ENCODE results near the gene TMCC2.

The TMCC2 gene

GRCh38 chr1:205306929-205307566, 79.3 kb downstream of the TMCC2 start:
- no peak for DNase-seq

GRCh38 chr1:205309741-205310140, 82.0 kb downstream of the TMCC2 start:
- DNase-seq = no peak

- DNase-seq = no peak
Measured at GRCh38 chr1:205310976-205311704, 83.4 kb downstream of the TMCC2 start.

DNA sequence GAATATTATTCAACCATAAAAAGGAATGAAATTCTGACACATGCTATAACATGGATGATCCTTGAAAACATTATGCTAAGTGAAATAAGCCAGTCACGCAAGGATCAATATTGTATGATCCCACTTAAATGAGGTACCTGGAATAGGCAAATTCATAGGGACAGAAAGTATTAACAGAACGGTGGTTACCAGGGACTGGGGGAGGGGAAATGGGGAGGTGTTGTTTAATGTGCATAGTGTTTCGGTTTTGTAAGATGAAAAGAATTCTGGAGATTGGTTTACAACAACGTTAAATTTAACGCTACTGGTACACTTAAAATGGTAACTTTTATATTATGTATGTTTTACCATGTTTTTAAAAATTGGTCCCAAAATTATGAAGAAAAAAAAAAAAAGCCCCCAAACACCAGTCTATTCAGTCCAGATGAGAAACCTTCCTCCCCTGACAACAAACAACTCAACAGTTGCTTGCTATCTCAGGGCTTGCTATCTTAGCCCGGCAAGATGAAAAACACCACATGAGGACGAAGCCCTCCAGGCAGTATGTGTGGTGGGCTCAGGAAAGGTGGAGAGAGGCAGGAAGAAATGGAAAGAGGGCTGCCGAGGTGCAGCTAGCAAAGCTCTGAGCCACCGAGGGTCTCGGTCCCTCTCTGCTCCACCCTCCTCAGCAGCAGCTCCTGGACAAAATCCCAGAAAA, 85.3 kb downstream of the TMCC2 start:
- DNase-seq = no peak

- no peak for DNase-seq
Measured at GRCh38 chr1:205313563-205314308, 86.0 kb downstream of the TMCC2 start.

DNA sequence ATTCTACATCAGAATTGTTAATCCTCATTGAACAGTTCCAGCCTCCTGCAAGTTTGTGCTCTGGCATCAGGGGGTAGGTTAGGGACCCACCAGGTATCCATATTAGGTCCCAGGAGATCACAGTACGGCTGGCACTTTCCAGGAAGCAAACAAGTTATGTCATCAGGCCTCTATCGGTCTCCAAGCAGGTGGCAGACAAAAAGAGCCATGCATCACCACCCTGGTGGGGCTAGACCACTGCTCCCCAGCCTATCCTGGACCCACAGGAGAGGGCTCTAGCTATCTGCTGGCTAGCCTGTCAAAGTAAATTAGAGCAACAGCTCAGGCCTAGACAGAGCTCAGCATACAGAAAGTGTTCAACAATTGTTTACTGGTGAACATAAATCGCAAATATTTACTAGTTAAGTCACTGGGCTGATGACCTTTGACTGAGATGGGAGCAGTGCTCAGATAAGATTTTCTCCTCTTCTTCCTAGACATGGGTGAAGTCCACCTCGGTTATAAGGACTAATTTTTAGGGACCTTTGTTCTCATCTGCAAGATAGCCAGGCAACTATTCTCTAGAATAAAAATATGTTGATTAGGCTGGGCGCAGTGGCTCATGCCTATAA, 87.4 kb downstream of the TMCC2 start:
- DNase-seq = no peak

- DNase-seq = no peak
Measured at GRCh38 chr1:205316161-205316566, 88.4 kb downstream of the TMCC2 start.

DNA sequence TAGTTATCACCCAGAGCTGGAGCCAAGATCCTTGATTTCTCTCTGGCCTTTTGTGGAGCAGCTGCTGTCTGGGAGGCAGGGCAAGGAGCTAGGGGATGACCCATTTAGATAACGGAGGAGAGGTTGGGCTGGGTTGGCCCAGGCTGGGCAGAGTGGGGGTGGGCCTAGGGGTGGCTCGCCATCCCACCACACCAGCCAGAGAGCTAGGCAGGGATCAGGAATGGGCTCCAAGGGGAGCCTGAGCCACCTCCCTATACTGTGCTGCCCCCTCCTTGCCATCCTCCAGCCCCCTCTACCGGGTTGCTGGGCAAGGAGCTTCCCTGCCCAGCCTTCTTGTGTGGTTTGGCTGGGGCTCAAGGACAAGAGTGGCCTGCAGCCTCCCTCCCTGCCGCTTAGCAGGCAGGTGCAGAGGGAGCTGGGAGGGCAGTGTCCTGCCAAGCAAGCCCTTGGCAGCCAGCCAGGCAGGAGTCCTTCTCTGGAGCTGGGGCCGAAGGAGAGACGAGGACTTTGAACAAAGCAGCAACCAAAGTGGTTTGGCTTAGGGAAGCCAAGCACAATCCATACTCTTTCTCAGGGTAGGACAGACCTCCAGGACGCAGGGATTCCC, 89.7 kb downstream of the TMCC2 start:
- no peak for DNase-seq

DNA sequence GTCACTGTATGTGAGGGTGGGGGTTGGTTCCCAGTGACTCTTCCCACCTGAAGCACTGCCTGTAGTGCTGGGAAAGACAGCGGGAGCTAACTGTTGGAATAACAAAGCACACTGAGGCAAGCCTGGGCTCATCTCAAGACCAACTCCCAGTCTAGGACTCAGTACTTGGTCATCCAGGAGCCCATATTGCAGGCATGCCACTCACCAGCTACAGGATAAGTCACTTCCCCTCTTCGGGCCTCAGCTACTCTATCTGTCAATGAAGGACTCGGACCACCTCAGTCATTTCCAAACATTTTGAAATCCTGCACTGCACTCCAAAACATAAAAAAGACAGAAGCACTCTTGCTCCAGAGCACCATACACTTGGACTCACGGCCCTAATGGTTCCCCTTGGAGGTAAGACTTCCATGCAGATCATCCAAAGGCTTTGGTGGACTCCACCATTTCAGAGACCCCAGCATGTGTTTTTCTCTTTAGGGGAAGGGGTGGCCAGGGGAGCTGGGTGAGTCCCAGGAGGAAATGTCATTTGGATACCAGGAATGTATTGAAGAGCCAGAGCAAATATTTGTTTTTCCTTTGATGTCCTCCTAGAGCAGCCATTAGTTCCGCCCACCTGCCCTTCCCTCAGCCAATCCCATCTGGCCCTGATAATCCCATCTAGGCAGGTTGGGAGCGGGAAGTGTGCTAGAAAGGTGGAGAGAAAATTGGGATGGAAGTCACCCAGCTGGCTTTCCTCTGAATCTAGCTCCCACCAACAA, 90.7 kb downstream of the TMCC2 start:
- no peak for DNase-seq

DNA sequence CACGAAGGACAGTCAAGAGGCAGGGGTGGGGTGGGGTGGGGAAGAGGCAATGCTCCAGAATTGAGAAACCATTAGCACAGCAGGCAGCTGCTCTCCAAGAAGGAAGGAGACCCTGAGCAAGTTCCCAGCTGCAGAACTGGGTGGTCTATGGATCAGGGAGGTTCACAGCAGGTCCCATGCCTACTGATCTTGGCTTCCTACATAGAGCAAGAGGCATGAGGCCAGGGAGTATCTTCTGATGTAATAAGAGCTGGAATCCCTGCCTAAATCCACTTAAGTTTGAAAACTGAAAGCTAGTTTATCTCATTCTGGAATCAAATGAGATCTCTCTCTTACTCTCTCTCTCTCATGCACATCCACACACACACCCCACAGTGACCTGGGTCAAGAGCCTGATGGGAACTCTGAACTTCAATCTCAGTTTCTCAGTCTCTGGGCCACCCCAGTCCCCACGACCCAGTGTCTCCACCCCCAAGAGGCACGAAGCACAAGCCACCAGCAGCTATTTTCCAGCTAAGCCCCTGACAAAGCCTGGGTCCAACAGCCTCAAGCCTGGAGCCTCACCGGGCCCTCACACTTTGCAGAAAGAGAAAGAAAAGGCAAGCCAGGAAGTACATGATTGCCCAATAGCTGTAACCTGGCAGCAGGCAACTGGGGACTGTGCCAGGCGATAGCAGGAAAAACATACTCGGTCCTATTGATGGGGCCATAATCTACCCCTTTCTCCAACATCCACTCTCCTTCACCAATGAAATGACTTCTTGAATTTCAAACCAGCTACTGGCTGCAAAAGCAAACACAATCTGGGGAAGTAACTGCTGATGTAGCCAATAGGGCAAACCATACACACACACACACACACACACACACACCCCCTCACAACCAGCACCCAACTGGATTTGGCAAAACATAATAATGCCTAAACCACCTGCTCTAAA, 91.6 kb downstream of the TMCC2 start:
- DNase-seq = peak; percentile 6

- DNase-seq = peak; percentile 76
Measured at GRCh38 chr1:205321162-205321958, 93.6 kb downstream of the TMCC2 start, which contains the start of gene NUAK2. TSS of gene NUAK2 (minus strand) at chr1:205321745. CDS start at chr1:205321628, 117 bp downstream.

GRCh38 chr1:205321959-205322283, 94.2 kb downstream of the TMCC2 start:
- DNase-seq = no peak

All from T-helper 9 cell (primary cell).